AG08395 (cell line): ENCODE results near the gene OARD1.
"Not testable (repeated sequence)": the region's sequence is repeated elsewhere in the genome, so short reads cannot be mapped to it uniquely, and the experiment has no call there.

Experiments
- DNase-seq: peaks from one replicate; pipeline ENCODE4 v3.0.0; 2012; ENCODE audit warnings: mixed read lengths, low spot score

The OARD1 gene

DNA sequence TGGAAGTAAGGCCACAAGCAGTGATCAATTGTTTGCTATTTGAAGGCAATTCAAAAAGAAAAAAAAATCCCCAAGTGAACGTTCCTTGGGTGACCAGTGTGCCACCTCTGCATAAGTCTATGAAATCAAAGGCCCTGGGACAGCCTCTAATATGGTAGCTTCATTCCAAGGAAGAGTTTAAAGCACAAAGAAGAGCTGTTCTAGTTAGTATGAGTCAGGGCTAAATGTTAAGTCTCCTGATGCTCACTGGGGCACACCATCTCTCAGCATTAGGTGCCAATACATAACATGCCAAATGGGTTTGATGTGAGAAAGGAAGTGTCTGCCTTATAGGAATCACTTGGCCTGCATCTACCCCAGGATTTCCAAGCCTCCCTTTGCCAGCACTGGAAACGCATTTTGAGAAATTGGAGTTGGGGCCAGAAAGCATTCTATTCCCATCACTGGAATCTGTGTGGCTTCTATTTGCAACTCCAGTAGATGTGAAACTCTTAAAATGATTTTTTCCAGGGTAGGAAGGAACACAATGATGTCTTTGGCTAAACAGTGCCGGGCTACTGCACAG, 46.1 kb downstream of the OARD1 start:
- no peak for DNase-seq

- no peak for DNase-seq
These were observed 49.0 kb downstream of the OARD1 start for GRCh38 chr6:41023114-41023513.

GRCh38 chr6:41022294-41022693, 49.9 kb downstream of the OARD1 start:
- no peak for DNase-seq

- peak; percentile 72 for DNase-seq
These were observed 50.3 kb downstream of the OARD1 start for GRCh38 chr6:41021832-41022231.

DNA sequence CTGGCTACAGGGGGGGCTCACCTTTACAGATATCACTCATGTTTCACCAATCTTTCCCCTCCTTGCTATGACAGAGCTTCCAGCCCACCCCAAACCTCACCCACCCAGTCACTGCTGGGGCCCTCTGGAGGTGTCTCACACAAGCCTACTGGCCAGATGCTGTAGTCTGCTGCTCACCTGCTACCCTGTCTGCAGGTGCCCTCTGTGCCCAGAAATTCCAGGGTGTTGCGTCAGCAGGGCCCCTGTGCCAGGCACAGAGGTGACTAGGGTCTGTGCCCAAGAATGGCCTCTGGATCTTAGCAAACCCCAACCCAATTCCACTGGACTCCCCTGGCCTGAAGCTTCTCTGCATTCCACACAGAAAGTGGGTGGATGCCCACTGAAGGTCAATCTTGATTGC, 54.5 kb downstream of the OARD1 start:
- no peak for DNase-seq

DNA sequence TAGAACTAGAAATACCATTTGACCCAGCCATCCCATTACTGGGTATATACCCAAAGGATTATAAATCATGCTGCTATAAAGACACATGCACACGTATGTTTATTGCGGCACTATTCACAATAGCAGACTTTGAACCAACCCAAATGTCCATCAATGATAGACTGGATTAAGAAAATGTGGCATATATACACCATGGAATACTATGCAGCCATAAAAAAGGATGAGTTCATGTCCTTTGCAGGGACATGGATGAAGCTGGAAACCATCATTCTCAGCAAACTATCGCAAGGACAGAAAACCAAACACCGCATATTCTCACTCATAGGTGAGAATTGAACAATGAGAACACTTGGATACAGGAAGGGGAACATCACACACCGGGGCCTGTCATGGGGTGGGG, 56.3 kb downstream of the OARD1 start:
- DNase-seq: not testable (repeated sequence)

DNA sequence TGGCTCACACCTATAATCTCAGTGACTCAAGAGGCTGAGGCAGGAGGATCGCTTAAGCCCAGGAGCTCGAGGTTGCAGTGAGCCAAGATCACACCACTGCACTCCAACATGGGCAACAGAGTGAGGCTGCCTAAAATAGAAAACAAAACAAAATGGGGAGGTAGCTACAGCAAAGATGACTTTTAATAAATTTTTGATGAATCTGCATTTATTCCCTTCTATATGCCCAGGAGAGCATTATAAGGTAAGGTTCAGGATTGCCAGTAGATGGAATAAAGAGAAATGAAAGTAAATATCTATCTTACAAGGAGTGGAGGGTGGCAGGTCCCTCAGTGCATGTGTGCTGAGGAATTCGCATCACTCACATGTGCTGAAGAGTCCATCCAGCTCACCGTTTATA, 57.4 kb downstream of the OARD1 start:
- DNase-seq: no peak
